ENCODE measurements around the gene DISP1.
"Not testable (repeated sequence)": the region's sequence is repeated elsewhere in the genome, so short reads cannot be mapped to it uniquely, and the experiment has no call there.

The DISP1 gene

DNA sequence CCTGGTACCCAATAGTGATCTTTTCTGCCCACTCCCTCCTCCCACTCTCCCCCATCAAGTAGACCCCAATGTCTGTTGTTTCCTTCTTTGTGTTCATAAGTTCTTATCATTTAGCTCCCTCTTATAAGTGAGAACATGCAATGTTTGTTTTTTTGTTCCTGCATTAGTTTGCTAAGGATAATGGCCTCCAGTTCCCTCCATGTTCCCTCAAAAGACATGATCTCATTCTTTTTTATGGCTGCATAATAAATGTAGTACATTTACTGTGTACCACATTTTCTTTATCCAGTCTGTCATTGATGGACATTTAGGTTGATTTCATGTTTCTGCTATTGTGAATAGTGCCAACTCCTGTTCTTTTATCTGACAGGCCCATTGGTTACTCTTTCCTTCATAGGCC, 35.7 kb downstream of the DISP1 start:
- H3K27ac Mint-ChIP-seq, H3K36me3 Mint-ChIP-seq: not testable (repeated sequence)
- CTCF ChIA-PET, result interaction anchor here (0.7 kb wide), 1 partner anchor 57 kb away, joined by 3 read pairs; no protein-coding TSS in a partner anchor

DNA sequence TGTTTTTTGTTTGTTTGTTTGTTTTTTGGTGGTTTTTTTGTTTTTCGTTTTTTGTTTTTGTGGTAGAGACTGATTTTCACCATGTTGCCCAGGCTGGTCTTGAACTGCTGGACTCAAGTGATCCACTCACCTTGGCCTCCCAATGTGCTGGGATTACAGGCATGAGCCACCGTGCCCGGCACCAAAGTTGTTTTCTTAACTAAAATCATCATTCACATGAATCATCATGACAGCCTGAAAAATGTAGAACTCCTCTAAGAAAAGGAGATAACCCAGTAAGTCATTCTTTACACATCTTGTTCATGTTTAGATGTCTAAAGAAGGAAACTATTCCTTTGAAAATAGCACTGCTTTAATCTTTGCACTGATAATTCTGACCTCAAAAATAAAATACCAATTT, 37.5 kb downstream of the DISP1 start:
- H3K27ac Mint-ChIP-seq, result no peak overlapping the region
- CTCF ChIA-PET, result no interaction called here
- H3K36me3 Mint-ChIP-seq, result no peaks in the 10 kb centered on the region

More for the DNA sequence above, 35.7 kb downstream of the DISP1 start:
- not testable (repeated sequence) for H3K4me1 Mint-ChIP-seq, H3K9me3 Mint-ChIP-seq, H3K27me3 Mint-ChIP-seq, H3K4me3 Mint-ChIP-seq, DNase-seq

DNA sequence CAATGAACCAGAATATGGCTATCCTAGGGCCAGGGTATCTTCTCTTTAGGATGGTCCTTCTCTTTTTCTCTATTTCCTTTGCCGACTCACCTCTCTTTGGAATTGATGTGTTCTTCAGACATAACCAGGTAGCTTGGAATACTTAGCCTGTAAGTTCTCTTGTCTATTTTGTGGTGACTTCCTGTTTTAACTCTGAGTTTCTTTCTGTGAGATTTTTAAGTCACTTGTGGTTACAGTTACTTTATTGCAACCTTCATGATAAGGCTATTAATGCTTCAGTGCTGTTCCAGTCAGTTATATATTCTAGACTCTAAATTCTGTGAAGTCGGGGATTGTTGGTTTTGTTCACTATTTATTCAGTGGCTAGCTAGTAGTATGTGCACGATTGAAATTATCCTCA, 46.2 kb downstream of the DISP1 start:
- no peak for DNase-seq
- peaks cover 10% of the 10 kb centered on the region for H3K9me3 Mint-ChIP-seq
- no peak overlapping the region for H3K4me3 Mint-ChIP-seq
- no peaks in the 10 kb centered on the region for H3K27me3 Mint-ChIP-seq
- H3K36me3 Mint-ChIP-seq, result no peaks in the 10 kb centered on the region
- CTCF ChIA-PET, result no interaction called here
- H3K4me1 Mint-ChIP-seq, result peaks cover 3% of the 10 kb centered on the region
- no peak overlapping the region for H3K27ac Mint-ChIP-seq

More for the DNA sequence above, 37.5 kb downstream of the DISP1 start:
- DNase-seq, result no peak
- Mint-ChIP-seq H3K4me1 (no peaks in the 10 kb centered on the region), H3K9me3 (peaks cover 3% of the 10 kb centered on the region), H3K27me3 (no peaks in the 10 kb centered on the region), H3K4me3 (no peak overlapping the region)
